NCI-H1417 (cell line): ENCODE data around the gene SAMM50.
"Not testable (repeated sequence)": the region's sequence is repeated elsewhere in the genome, so short reads cannot be mapped to it uniquely, and the experiment has no call there.

ENCODE experiments used
- DNase-seq, 3 experiments: peaks; one replicate each; lab custom pipeline; 2025; lab: John Stamatoyannopoulos, UW

The SAMM50 gene

DNA sequence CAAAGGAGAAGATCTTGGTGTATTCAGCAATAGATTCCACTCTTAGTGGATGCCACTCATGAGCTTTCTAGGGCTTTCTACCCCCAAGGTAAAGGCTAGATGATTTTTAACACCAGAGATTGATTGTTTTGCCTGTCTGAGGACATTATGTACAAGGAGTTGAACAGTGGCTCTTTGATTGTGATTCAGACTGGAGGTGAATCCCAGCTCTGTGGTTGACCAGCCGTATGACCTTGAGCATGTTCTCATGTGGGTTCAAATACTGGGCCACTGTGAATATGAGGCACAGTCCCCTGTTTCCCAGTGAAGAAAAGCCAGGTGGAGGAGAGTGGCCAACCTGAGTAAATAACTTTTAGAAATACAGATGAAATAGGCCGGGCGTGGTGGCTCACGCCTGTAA is 44.9 kb downstream of the SAMM50 start:
- no peak for DNase-seq

DNA sequence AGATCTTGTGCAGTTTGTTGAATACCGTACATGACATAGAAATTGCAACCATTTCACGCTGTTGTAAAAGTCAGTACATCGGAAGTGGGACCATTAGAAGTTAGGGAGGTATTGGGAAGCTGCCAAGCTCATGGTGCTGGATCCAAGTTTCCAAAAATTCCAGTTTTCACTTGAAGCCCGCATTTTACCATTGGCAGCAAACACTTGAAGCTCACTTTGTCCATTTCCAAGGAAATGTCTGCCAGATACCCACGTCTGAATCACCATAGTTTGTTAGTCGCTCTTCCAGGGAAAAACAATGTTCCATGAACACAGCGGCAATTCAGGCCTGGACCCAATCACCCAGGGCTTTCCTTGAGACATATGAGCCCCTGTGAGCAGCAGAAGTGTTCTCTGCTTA is 46.3 kb downstream of the SAMM50 start:
- no peak for DNase-seq

DNA sequence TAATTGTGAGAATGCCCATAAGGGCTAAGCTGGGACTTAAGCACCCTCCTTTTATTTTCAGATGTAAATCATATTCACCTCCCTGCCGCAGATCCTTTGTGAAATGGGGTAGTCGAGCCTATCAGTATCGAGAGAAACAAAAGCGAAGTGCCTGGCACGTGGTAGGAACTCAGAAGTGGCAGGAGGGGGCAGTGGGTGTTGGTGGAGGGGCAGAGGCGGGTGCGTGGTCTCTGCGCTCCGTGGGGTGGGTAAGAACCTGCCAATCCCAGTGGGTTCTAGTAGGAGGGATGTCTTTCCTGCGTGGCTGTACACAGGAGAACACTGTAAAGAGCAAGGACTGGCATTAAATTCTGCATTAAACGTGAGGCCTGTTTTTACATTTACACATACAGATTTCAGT is 47.1 kb downstream of the SAMM50 start:
- DNase-seq: no peak

DNA sequence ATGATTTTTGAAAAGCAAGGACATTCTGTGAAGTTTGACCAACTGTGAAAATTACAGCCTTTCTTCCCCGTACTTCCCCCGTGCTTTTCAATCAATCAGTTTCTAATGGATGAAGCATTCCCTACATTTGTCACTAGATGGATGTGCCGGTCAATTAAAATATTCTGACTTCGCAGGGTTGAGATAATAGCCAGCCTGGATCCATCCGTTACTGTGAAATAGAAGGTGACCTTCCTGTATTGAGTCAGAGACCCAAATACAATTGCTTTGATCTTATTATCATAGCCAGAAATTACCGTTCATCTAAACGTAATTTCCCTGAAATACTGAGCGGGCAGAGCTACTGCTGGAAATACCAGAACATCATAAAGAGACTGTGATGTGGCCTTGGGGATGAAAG is 47.8 kb downstream of the SAMM50 start:
- no peak for DNase-seq

DNA sequence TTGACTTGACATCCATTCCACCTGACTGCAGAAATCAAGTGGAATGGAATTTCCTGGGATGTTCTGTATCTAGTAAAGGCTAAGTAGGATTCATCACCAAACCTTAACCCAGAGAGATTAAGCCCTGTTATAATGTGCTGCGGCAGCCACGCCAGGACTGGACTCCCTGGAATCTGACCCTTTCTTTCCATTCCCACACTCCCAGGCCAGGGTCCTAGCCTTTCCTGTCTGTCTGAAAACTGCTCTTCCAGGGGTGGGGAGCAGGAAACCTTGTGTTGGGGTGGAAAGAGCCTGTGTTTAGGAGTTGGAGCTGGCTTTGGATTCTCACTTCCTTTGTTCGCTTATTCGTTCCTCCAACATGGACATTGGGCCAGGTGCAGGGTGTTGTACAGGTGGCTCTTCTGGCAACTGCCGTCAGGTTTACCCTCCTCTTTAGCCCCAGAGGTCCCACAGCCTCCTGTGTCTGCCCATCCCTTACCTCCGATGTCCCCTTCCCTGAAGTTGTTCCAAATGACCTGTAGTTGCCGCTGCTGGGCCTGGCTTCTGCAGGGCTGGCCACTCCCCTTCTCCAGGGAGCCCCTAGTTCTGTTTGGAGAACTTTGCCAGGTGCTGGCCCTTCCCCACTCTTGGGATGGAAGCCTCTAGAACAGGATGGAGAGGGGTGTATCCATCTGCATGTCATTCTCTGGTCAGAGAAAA is 48.3 kb downstream of the SAMM50 start:
- no peak for DNase-seq

DNA sequence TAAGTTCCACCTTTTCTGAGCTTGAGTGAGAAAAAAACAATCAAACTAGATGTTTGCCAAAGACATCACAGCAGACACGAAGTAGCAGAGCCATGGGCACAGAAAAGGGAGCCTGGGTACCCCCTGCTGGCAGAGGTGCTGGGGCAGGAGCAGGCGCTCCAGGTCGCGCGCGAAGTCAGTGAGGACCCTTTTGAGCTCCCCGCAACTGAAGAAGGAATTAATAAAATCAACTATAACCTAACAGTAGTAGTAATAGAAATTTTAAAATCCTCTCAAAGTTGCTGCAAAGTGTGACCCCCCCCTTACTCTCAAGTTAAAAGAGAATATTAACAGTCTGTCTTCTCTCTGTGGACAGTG is 48.8 kb downstream of the SAMM50 start:
- DNase-seq: no peak

DNA sequence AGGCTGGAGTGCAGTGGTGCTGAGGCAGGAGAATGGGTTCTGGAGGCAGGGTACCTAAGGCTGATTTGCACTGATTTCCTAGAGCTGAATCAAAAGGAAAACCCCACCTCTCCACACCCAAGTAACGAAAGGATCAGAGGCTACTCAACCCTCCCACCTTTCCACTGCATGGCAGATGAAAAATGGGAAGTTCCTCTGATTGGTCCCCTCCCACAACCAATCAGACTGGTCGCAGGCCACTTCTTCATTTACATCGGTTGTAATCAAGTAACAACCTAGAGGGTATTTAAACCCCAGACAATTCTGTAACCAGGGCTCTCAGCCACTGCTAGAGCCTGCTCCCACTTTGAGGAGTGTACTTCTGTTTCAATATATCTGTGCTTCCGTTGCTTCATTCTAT is 50.3 kb downstream of the SAMM50 start:
- DNase-seq: no peak

DNA sequence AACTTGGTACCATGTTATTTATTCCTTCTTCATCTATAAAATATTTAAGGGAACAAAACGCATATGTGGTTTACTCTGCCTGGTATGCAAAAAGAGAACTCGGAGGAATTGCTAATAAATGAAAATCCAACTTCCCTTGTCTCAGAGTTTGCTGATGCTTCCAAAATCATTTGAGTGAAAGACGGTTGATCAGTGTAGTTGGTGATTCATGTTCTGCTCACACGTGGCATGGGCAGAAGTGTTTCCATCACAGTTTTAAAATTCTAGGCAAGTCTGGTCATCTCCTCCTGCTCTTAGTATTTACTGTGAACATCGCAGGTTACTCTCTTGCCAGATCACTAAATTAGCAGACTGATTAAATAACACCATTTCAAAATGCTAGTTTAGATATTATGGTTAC is 56.9 kb downstream of the SAMM50 start:
- DNase-seq: no peak

DNA sequence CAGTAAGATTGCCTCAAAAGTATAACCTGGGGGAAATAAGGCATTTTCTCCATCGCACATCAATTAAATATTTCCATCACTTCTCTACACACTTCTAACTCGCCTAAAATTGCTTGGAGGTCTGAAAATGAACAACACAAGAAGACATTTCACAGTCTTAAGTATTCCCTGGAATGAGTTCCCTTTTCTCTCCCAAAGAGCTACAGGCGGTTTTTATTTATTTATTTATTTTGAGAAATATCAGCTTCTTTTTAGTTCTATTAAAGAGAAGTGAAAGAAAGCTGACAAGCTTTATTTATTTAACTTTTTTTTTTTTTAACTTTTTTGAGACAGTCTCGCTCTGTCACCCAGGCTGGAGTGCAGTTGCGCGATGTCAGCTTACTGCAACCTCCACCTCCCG is 57.3 kb downstream of the SAMM50 start:
- DNase-seq: no peak

DNA sequence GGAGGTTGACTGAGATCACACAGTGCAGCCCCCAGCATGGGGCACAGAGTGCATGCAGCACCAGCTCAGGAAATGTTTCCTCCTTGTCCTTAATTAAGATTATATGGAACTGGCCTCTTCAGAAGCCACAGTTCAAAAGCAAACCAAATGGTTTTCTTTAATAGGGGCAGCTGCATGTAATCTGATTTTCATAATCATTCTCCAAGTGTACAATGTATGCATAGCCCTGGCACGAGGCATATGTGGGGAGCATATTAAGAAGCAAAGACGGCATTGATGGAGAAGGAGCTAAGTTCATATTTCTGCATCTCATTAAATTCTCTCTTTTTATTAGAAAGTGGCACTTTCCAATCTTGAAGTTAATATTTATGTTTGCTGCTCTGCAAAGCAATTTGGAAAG is 59.0 kb downstream of the SAMM50 start:
- DNase-seq: no peak

DNA sequence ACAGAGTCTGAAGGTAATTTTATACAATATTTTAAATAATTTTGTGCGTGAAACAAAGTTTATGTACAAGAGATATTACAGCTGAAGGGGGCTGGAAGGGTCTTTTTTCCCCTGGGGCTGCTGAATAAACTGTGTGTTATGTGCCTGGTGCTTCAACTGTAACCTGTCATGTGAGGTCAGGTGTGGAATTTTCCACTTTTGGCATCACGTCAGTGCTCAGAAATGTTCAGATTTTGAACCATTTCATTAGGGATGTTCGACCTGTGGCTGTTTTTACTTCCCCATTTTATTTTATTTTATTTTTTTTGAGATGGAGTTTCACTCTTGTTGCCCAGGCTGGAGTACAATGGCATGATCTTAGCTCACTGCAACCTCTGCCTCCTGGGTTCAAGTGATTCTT is 61.3 kb downstream of the SAMM50 start:
- DNase-seq: not testable (repeated sequence)

DNA sequence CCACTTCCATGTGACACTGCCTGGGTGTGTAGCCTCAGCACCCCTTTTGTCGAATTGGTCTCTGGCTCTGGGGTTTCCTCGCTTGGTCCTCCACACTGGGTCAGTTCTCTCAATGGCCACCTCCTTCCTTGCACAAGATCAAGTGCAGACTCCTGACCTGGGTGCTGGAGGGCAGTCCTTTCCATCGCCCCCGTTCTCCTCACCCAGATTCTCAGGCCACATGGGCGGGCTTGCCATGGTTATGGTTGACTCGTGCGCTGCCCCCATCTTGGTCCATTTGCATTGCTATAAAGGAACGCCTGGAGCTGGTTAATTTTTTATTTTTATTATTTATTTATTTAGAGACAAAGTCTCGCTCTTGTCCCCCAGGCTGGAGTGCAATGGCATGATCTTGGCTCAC is 63.4 kb downstream of the SAMM50 start:
- DNase-seq: no peak

DNA sequence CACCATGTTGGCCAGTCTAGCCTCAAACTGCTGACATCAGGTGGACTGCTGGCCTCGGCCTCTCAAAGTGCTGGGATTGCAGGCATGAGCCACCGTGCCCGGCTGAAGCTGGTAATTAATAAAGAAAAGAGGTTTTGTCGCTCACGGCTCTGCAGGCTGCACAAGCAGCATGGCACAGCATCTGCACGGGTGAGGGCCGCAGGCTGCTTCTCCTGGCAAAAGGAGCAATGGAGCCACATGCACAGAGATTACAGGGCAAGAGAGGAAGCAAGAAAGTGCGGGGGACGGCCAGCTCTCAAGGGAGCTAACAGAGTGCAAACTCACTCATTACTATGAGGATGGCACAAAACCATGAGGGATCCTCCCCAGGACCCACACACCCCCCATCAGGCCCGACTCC is 64.2 kb downstream of the SAMM50 start:
- no peak for DNase-seq

DNA sequence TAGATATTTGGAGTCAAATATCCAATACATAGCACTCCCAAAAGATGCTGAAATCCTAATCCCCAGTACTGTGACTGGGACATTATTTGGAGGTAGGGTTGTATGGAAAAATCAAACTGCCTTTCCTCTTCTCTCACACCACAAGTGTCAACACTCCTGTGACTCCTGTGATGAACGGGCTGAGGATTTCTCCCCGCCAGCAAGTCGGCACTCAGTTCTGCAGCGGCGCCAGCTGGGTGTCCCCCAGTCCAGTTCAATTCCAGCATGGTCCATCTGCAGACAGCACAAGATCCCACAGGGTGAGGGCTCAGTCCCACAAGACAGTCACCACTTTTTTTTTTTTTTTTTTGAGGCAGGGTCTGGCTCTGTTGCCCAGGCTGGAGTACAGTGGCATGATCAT is 64.6 kb downstream of the SAMM50 start:
- DNase-seq: no peak

DNA sequence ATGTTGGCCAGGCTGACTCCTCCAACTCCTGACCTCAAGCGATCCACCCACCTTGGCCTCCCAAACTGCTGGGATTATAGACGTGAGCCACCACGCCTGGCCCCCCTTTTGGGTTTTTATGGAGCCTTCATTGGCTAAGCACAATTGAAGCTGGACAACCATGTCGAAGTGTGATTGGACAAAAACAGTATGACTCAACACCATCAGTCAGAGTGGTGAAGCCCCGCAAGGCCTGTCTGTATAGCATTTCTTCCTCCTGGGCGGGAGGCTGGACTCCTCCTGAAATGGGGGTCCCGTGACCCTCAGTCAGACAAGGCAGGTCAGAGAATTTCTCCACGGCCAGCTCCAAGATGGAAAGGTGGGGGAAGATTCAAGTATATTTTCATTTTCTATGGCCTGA is 65.7 kb downstream of the SAMM50 start:
- DNase-seq: no peak

DNA sequence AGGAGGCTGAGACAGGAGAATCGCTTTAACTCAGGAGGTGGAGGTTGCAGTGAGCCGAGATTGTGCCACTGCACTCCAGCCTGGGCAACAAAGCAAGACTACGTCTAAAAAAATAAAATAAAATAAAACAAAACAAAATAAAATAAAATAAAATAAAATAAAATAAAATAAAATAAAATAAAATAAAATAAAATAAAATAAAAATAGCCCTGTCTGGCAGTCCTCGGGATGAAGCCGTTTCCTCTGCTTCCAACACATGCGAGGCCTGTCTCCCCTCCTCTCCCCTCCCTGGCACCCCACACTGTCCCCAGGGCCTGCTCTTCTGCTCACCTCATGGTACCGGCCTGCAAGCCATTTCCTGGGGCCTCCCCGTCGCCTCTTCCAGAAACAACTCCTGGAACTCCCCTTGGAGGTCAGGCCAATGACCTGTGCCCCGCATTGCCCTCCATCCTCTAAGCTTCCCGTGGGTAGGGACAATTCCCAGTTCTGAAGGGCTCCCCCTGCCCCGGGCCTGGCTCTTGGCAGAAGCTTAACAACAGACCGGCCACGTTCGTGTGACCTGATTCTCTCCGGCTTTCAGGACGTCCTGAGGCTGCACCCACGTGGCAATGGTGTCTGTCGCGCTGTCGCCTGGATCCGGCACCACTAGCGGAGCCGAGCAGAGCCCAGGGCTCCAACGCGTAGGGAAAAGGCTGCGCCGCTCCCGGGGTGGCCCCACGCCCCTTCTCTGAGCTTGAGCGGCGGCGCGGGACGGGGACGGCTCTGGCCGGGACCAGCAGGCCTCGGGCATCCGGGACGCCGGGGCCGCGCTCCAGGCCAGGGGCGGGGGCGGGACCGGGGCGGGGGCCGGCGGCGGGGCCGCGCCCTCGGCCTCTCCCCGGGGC is 68.4 kb downstream of the SAMM50 start:
- peak in 2 of 3 experiments; percentile 32 to 45 for DNase-seq

DNA sequence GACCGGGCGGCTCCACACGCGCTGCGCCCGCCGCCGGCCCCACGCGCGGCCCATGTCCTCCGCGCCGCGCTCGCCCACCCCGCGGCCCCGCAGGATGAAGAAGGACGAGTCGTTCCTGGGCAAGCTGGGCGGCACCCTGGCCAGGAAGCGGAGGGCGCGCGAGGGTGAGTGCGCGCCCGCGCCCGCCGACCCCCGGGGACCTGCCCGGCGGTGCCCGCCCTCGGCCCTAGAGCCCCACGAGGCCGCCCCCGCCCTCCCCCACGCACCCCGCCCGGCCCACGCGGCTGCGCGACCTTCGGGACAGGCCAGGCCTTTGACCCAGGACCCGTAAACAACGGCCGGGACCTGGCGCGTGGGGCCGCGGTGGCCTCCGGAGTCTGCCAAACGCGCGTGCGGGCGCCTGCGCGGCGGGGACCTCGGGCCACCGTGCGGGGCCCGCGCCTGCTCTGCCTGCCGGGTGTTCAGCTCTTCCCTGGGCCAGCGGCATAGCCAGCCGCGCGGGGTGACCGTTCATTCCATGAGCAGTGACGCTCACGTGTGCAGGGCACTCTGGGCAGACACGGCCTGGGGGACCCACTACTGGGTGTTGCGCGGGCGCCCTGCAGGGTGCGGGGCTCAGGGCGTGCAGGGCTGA is 69.2 kb downstream of the SAMM50 start, which contains the start of gene PARVB:
TSS of gene PARVB (plus strand) at position 15 of the 634 bp plus-strand sequence. CDS start at position 53, 38 bp downstream.
- peak in 2 of 3 experiments; percentile 34 to 50 for DNase-seq

DNA sequence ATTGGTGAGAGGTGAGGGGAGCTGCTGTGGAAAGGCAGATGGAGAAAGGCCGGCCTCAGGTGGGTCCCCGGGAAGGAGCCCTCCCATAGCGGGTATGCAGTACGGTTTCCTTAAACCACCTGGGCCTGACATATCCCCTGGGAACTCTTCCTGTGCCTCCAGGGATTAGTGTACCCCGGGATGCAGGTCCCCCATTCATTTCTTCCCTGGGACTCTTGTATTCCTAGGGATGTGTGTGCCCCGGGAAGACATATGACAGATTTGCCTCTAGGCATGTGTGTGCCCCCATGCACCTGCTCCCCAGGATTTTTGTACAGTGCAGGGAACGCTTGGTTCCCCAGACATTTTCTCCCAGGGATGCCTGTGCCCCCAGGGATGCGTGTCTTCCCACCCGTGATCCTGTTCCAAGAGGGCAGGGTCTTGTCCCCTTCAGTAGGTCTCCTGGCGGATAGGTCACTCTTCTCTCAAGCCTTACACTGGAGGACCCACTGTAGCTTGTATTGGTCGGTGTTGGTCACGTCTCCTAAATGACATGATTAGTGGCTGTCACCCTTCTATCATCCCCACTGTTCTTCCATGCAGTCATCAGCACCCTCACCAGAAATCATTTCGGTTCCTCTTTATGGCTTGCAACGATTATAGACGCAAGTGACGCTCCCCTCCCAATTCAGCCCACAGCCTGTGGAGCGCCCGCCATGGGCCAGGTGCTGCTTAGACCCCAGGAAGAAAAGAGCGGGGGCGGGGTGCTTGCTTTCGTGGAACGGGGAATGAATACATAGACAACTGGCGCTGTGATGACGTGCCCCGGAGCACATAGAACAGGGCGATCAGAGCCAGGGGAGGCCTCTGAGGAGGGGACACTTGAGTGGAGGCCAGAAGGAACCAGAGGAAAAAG is 70.2 kb downstream of the SAMM50 start:
- DNase-seq: no peak

DNA sequence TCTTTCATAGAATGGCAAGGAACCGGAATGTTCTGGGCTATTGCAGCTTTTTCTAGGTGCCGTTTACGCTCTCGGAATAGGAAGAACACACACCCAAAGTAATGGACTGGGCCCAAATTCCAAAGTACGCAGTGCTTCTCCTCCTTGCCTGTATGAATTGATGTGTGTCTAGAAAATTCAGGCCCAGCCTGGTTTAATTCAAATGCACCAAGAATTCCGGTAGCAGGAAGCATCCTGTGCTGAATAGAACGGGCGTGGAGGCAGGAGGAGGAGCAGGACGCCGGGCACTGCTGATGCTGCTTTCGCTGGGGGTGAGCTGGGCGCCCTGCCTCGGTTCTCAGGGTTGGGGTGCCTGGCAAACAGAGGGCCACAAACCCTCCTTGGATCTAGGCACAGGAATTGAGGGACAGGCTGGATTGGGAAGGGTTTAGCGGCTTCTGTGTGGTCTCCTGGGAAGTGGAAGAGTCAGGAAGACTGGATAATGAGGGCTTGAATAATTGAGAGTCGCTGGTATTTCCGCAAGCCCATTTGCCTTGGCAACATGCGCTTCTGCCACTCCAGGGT is 70.9 kb downstream of the SAMM50 start:
- no peak for DNase-seq

DNA sequence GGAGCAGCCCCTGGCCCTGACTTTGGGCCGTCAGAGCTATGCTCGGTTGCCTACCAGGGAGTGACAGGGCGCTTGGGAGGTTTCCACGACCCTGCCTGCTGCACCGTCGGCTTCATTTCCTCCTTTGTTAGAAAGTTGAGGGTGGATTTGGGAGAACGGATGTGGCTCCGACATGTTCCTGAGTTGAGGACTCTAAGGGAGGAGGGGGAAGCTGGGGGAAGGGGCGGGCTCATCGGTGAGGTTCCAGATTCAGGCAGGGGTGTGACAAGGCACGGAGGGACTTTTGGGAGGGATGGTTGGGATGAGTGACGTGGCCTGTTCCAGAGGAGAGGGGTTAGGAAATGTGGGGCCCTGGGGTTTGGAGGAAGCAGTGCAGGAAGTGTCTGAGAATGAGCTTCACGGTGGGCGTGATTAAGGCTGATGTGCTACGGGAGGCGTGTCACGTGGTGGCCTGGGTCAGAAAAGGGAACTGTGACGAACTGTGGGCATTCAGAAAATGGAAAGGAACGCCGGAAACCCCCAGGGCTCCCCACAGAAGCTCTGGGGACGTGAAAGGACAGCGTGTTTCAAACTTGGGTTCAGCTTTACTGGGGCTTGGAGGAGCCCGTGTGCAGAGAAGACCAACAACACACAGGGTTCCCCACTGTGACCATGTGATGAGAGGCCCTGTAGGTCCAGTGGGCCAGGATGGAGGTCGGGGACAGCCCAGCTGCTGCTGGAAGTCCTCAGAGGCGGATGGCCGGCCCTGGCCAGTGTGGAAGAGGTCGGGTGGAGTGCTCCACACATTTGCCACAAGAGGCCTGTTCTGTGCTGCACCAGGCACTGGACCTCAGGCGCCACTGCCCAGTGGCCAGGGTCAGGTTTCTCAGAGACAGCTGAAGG is 71.6 kb downstream of the SAMM50 start:
- no peak for DNase-seq

DNA sequence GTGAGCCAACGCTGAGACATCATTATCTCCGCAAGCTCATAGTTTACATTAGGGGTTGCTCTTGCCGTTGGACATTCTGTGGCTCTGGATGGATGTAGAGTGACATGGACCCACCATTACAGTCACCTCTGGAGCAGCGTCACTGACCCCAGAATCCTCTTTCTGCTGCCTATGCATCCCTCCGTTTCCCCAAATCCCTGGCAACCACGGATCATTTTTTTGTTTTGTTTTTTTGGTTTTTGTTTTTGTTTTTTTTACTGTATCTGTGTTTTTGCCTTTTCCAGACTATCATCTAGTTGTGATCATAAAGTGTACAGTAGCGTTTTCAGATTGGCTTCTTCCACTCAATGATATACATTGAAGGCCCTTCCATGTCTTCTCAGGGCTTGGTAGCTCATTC is 72.8 kb downstream of the SAMM50 start:
- DNase-seq: no peak
